AG09309 (cell line): ENCODE measurements around the gene MEX3A.
A peak's percentile ranks its signal among the peaks of the same experiment; 100 is the strongest.

Experiments
- DNase-seq: peaks from one replicate; pipeline ENCODE4 v3.0.0-alpha.2; 2010; ENCODE audit warnings: low read depth
- H3K4me3 ChIP-seq: 2 replicates; pipeline ENCODE4 v1.5.1; 2011; ENCODE audit warnings: mild to moderate bottlenecking, low read depth, low read length, moderate library complexity; ENCODE audit not compliant: control insufficient read depth
- CTCF ChIP-seq: IDR thresholded peaks from 2 replicates; pipeline ENCODE4 v1.5.1; 2011; ENCODE audit warnings: mild to moderate bottlenecking, low read depth, low read length, inconsistent platforms; ENCODE audit not compliant: insufficient read depth, control insufficient read depth; ENCODE audit errors: missing control alignments

MEX3A gene

GRCh38 chr1:156104861-156105832 lies 22.9 kb upstream of the MEX3A start:
- no peak for DNase-seq
- TF ChIP-seq CTCF = no peak
- H3K4me3 ChIP-seq = peak overlapping the region; percentile 8

GRCh38 chr1:156104065-156104810 lies 22.0 kb upstream of the MEX3A start:
- peak overlapping the region; percentile 23 for H3K4me3 ChIP-seq
- no peak for TF ChIP-seq CTCF
- peak; percentile 74 for DNase-seq

- peak overlapping the region; percentile 23 for H3K4me3 ChIP-seq
- TF ChIP-seq CTCF = no peak
- no peak for DNase-seq
These were observed 21.3 kb upstream of the MEX3A start for GRCh38 chr1:156103521-156103947.

GRCh38 chr1:156102633-156103511 lies 20.6 kb upstream of the MEX3A start:
- H3K4me3 ChIP-seq = peak overlapping the region; percentile 12
- TF ChIP-seq CTCF = no peak
- no peak for DNase-seq

- DNase-seq = no peak
- no peak overlapping the region for H3K4me3 ChIP-seq
- TF ChIP-seq CTCF = no peak
These were observed 19.6 kb upstream of the MEX3A start for GRCh38 chr1:156101880-156102279.

GRCh38 chr1:156100205-156100995 lies 18.1 kb upstream of the MEX3A start:
- no peak for DNase-seq
- TF ChIP-seq CTCF = no peak
- no peak overlapping the region for H3K4me3 ChIP-seq
